Measurements from ENCODE around the gene MEMO1.

DNA sequence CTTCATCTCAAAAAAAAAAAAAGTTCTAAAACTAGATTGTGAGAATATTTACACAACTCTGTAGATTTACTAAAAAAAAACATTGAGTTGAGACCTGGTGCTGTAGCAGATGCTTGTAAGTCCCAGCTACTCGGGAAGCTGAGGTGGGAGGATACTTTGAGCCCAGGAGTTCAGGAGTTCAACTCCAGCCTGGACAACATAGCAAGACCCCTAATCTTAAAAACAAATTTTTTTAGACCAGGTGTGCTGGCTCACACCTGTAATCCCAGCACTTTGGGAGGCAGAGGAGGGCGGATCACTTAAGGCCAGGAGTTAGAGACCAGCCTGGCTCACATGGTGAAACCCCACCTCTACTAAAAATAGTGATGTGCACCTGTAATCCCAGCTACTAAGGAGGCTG lies 108.9 kb downstream of the MEMO1 start:
- TF ChIP-seq, protein P1, sequence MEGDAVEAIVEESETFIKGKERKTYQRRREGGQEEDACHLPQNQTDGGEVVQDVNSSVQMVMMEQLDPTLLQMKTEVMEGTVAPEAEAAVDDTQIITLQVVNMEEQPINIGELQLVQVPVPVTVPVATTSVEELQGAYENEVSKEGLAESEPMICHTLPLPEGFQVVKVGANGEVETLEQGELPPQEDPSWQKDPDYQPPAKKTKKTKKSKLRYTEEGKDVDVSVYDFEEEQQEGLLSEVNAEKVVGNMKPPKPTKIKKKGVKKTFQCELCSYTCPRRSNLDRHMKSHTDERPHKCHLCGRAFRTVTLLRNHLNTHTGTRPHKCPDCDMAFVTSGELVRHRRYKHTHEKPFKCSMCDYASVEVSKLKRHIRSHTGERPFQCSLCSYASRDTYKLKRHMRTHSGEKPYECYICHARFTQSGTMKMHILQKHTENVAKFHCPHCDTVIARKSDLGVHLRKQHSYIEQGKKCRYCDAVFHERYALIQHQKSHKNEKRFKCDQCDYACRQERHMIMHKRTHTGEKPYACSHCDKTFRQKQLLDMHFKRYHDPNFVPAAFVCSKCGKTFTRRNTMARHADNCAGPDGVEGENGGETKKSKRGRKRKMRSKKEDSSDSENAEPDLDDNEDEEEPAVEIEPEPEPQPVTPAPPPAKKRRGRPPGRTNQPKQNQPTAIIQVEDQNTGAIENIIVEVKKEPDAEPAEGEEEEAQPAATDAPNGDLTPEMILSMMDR (IDR thresholded peaks at IDR 0.05), result no peak
- TF ChIP-seq POLR2A (IDR thresholded peaks at IDR 0.05), result no peak
